Measurements from ENCODE around the gene MDGA2. TPM values are rescaled to one million over a fixed set of nuclear protein-coding genes. Genes with fewer than 3 reads are reported as not detected.

Gene MDGA2
- total and polyA plus RNA-seq, 9 of the 15 experiments (the other 6 are each of a cell fraction or from before 2014, with no cell fraction given), result 0.01 to 0.18 (median 0.03) TPM; not detected in 5

- Histone ChIP-seq H3K36me3 (ENCODE audit: control insufficient read depth, insufficient read depth, low read length) (no peaks in the 10 kb centered on the region), H3K27me3 (ENCODE audit: control insufficient read depth in 2 of 2, insufficient read depth in 2 of 2, low read length in 2 of 2) (no peaks in the 10 kb centered on the region), H3K4me1 (replicated peaks in 1 of 2; ENCODE audit: control insufficient read depth in 2 of 2, insufficient read depth in 2 of 2, low read length in 2 of 2) (no peaks in the 10 kb centered on the region), H3K9me3 (replicated peaks; ENCODE audit: control insufficient read depth, insufficient read depth, low read depth, low read length) (no peaks in the 10 kb centered on the region), H3K9me1 (ENCODE audit: control insufficient read depth, insufficient read depth, low read length) (no peaks in the 10 kb centered on the region), H2AFZ (ENCODE audit: low read depth, low read length) (no peak overlapping the region), H4K20me1 (replicated peaks; ENCODE audit: control insufficient read depth, insufficient read depth, low read length) (no peaks in the 10 kb centered on the region), H3K79me2 (ENCODE audit: control insufficient read depth, insufficient read depth, low read length) (no peaks in the 10 kb centered on the region), H3K4me3 (no peak overlapping the region), H3K27ac (ENCODE audit: extremely low read depth, low read depth, low read length) (no peak overlapping the region), H3K9ac (ENCODE audit: insufficient read depth in 1 of 2, low read depth in 2 of 2, low read length in 2 of 2) (no peak overlapping the region), H3K4me2 (ENCODE audit: insufficient read depth, low read length) (no peak overlapping the region)
- BruUV-seq (replicated peaks), result no TSS peak
- CTCF ChIA-PET (ENCODE audit: low intra/inter-chr PET ratio), result no interaction called here
- in situ Hi-C loops (cut with MboI) (no loop called here), intact Hi-C loops (cut with micrococcal nuclease) (no loop called here)
- ATAC-seq (no peak), DNase-seq (ENCODE audit: extremely low read depth in 1 of 4, low spot score in 3 of 4) (no peak), FAIRE-seq (no peak)
- 0% methylated on average over 1 of the region's 1 CpG for WGBS (ENCODE audit: insufficient coverage, low coverage, missing lambda C conversion rate)
- POLR2A ChIA-PET, result no interaction called here
- no peak for TF ChIP-seq ZSCAN29 (IDR thresholded peaks at IDR 0.05)
- no peak for TF ChIP-seq BHLHE40 (IDR thresholded peaks at IDR 0.05; ENCODE audit: low read length)
- no peak for TF ChIP-seq BRD9 (IDR thresholded peaks at IDR 0.05; ENCODE audit: low read depth, partially characterized antibody)
- TF ChIP-seq C11orf30 (IDR thresholded peaks at IDR 0.05; ENCODE audit: low read depth), result 0 out of 2 replicates have a peak, but pooled peaks have one; percentile 20
- no peak for TF ChIP-seq RREB1 (CRISPR knock-in tag; IDR thresholded peaks at IDR 0.05)
- 0 out of 2 replicates have a peak, but pooled peaks have one; percentile 8 for TF ChIP-seq ZNF316 (IDR thresholded peaks at IDR 0.05)
Observed at GRCh38 chr14:47240748-47241437, 434.5 kb downstream of the MDGA2 start.

Data from K562 (cell line).